HuH-7 (cell line): Measurements from ENCODE around the gene FARSA.
"Not testable (repeated sequence)": the region's sequence is repeated elsewhere in the genome, so short reads cannot be mapped to it uniquely, and the experiment has no call there.

Experiments used
- DNase-seq: peaks from one replicate; pipeline ENCODE4 v3.0.0; 2011; ENCODE audit warnings: low spot score

Gene FARSA

GRCh38 chr19:12937927-12938778 is 4.6 kb upstream of the FARSA start, which contains the start of gene CALR:
TSS of gene CALR (plus strand) at chr19:12938609. CDS start at chr19:12938680, 71 bp downstream.
- DNase-seq = peak; percentile 99

- peak; percentile 27 for DNase-seq
Measured at GRCh38 chr19:12937093-12937926, 3.8 kb upstream of the FARSA start.

- no peak for DNase-seq
Measured at GRCh38 chr19:12936582-12936981, 3.1 kb upstream of the FARSA start.

DNA sequence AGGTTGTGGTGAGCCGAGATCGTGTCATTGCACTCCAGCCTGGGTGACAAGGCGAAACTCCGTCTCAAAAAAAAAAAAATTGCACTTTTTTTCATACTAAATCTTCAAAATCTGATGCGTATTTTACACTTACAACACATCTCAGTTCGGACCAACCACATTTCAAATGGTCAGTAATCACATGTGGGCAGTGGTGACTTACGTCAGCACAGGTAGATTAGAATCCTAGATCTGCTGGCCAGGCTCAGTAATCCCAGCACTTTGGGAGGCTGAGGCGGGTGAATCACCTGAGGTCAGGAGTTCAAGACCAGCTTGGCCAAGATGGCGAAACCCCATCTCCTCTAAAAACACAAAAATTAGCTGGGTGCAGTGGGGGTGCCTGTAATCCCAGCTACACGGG is 1.6 kb upstream of the FARSA start:
- DNase-seq = no peak

DNA sequence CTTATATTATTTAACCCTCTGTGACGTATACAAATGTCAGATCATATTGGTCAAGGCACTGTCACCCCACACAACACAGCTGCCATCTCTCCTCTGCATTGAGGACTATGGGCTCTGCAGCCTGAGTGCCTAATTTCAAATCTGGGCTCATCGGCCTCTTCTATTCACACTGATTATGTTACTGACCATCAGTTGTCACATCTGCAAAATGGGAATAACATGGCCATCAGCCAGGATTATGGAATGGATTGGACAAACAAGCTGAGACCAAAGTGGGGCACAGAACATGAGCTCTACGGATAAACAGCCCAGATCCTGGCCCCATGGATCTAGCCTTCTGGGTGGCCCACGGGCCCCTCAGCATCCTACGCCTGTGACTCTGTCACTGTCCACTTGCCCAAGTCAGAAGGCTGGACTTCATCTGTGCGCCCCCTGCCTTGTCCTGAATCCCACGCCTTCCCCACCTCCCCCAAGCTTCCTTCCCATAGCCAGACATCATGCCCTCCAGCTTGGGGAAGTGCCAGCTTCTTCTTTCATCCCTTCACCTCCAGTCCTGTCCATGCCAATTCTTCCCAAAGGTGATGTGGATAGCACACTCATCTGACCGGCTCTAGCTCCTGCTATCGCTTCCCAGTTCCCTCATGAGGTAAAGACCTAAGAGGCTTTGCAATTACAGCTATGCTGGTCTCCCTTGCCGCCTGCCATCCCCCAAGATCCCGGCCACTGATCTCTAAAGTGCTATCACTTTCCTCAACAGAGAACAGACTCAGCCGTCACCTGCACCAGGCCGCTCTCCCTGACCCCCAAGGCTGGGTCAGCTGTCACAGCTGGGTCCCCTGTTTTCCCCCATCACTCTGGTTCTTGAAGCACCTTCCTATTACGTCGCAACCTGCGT is 872 bp downstream of the FARSA start:
- no peak for DNase-seq

DNA sequence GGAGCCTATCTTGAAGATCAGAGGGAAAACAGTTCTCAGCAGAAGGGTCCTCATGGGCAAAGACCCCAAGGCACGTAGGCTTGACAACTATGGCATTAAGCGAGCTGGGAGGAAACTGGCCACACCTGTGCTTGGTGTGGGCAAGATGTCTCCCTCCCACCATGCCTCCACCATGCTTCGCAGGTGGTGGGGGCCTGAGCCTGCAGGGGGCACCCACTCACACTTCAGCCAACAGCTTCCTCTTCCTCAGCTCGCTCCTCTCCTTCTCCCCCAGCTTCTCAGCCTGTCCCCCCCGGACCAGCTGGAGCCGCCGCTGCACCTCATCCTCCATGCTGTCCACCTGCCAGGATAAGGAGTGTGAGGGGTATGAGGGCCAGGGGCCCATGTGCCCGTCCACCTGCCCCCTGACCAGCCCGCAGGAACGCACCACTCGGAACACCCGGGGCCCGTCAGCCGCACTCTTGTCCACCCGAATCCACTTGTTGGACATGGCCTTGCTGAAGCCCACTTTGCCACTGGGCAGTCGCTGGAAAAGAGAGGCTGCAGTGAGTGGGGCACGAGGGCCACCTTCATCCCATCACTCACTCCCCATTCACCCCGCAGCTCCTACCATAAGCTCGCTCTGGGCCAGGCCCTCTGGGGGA is 3.4 kb downstream of the FARSA start:
- no peak for DNase-seq

GRCh38 chr19:12924621-12925310 is 8.7 kb downstream of the FARSA start:
- no peak for DNase-seq

DNA sequence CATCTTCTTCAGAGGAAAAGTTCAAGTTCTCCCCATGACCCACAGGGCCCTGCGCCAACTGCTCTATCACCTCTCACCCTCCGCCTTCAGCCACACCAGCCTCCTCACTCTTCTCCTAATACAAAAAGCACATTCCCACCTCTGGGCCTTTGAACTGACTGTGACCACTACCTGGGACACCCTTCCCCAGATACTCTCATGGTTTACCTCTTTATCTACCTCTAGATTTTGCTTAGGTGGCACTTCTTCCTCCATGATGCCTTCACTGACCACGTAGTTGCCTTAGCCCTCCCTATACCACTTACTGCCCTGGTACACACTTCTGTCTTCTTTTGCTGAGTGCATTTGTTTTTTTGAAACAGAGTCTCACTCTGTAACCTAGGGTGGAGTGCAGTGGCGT is 10.6 kb downstream of the FARSA start:
- DNase-seq = no peak

GRCh38 chr19:12921047-12921446 is 12.5 kb downstream of the FARSA start:
- DNase-seq = no peak

DNA sequence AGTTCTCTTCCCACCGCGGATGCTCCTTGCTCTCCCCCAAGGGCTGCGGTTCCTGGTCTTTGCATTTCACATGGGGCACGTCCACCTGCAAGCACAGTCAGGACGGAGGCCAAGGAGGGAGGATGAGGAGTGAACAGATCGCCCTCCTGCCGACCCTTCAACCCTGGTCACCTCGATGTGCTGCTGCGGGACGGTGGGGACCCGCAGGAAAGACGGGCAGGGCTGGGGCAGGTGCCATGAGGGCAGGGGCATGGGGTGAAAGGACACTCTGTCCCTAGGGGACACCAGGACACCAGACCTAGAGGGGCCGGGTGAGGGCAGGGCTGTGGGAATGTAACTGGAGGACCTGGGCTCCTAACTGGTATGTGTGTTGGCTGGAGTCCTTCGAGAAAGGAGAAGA is 15.3 kb downstream of the FARSA start:
- DNase-seq = no peak

DNA sequence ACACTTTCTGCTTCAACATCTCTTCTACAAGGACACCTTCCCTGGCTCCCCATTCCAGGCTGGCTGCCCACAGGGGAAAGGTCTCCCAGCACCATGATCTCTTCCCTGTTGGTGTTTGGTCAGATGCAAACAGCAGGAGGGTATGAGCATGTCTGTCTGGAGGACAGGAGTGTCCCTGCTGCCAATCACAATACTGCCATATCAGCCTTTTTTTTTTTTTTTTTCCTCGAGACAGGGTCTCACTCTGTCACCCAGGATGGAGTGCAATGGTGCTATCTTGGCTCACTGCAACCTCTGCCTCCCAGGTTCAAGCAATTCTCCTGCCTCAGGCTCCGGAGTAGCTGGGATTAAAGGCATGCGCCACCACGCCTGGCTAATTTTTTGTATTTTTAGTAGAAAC is 17.7 kb downstream of the FARSA start:
- not testable (repeated sequence) for DNase-seq

DNA sequence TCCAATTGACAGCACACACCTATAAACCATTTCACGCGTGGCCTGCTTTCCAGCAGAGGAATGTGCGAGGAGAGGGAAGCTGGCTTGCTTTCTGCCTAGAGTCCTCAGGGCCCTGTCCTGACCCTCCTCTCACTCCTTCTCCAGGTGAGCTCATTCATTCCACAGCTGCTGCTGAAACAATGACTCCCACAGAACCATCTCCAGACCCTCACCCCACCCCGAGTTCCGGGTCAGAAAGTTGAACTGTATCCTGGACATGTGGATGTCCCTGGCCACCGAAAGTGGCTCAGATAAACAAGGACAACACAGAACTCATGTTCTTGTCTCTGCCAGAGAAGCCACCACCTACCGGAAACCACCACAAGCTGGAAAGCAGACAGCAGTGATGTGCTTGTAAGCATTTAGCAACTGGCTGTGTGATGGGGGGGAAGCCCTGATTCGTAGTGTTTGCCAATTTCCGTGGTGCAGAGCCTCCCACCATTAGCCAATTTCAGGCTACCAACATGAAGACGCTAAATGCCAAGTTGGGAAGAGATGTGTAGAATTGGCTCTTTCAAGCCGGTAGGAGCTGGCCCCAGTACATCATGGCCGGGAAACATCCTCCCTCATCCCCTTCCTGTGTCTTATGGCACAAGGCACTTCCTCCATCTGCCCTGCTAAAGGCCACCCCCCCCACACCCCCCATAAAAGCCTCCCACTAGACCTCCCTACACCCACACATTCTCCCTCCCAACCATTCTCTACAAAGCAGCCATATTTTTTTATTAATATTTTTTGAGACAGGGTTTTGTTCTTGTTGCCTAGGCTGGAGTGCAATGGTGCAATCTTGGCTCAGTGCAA is 19.4 kb downstream of the FARSA start:
- no peak for DNase-seq

DNA sequence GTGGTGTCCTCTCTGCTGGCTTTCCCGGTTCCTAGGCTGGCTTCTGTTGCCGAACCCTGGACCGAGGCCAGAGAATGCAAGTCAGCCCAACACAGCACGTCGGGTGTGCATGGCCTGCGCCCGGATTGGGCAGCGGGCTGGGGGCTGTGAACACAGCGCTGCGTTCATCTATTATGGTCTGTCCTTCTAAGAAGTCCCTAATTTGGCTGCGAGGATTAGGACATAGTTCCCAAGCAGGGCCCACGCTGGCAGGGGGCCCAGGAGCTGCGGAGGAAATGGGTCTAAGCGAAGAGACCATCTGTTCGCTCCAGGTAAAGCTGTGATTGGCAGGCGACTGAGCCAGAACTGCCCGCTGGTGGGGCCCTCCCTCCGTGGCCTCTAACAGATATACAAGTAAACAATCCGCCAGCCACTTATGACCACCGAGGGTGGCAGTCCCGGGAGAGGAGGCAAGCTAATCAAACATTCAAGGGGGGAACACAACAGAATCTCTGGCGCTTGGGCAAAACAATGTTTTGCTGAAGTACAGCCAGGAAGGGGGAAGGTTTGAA is 20.4 kb downstream of the FARSA start:
- no peak for DNase-seq

DNA sequence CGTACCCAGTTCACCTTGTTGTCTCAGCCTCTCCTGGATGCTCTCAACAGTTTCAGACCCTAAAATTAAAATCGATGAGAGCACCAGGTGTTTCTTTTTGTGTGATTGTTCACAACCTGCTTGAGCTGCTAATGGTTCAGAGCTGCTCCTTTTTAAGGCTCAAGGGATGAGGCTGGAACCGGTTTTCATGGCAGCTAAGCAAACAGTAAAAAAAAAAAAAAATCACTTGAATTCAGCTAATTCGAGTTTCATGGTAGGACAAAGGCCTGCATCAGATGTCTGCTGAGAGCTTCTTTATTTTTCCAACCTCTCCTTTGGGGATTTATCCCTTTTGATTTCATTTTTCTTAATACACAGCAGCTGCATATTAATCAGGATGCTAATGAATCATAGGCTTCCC is 20.9 kb downstream of the FARSA start:
- no peak for DNase-seq

DNA sequence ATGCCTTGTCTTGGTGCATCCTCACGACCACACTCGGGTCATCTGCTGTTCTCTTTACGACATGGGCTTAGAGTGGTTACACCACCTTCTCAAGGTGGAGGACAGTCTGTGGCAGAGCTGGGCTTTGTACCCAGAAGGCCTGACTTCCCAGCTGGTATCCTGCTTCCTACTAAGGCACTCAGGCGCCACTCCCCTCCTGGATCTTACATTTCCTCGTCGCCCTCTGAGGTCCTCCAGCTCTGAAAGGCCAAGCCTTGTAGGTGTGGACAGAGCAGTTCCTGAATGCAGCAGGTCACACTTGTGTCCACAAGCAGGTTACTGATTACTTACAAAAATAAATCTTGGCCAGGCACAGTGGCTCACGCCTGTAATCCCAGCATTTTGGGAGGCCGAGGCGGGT is 26.3 kb downstream of the FARSA start:
- no peak for DNase-seq

DNA sequence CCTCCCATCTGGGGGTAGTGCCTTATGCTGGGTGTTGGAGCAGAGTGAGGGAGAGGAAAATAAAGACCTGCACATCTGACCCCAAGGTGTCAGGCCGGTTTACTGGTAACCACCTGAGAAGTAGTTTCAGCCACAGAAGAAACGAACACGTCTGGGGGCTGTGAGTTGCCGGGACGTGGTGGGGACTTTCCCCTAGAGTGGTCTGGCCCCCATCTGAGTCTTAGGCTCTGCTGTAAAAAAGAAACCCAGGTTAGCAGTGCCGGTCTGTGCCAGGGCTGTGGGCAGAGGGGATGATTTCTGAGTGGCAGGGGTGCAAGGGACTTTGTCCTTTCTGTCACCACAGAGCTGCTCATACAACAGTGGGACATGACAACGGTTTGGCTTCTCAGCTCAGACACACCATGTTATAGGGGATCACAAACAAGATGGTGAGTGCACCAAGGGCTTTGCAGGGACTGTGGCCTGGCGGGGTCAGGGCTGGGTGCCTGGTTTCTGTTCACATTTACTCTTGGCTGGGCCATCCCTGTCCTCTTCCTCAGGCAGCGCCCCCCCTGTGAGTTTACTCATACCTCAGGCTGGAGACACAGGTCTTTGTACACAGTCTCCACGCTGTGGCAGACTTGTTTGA is 33.5 kb downstream of the FARSA start:
- DNase-seq = no peak

DNA sequence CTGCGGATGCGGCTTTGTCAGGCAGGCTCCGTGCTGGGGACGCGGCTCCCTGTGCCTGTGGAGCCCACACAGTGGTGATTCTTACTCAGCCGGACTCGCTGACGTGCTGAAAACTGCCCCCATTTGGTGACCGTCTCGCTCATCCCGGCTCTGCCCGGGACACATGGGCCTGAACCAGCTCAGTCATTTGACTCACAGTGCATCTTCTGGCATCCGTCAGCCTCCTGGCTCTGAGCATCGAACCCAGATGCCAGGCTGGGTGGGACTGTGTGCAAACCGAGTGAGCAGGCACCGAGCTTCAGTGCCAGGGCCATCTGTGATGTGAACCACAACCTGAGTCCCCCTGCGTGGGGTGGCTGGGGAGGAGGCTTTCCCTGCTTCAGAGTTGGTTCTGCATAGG is 37.1 kb downstream of the FARSA start:
- DNase-seq = no peak

DNA sequence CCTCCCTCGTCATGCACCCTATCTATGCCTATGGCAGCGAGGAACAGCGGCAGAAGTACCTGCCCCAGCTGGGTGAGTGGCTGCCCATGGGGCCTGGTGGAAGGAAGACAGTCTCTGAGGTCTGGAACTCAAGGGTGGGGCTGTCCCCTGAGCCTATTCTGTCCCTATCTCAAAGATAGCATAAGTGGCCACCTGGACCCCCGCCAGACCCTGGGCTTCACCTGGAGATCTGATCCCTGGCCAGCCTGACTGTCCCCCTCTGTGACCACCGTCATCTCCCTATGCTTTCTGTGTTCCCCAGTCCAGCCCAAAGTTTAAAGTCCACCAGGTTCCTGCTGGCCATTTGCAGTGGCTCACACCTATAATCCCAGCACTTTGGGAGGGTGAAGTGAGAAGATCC is 39.9 kb downstream of the FARSA start:
- no peak for DNase-seq

- no peak for DNase-seq
Measured at GRCh38 chr19:12891553-12892021, 41.9 kb downstream of the FARSA start.
